Peyer's patch (tissue), 4 donors: ENCODE results near the gene RYK.

Source experiments
- CTCF ChIP-seq, 6 experiments: fragments of 450-650 bp in 4 of 6; fragments of 200-600 bp in 2 of 6; sonication (generic) in 1 of 6; IDR thresholded peaks; one replicate each; pipeline ENCODE4 v1.5.1; 2017 to 2019; ENCODE audit warnings: antibody characterized with exemption in 6 of 6, mild to moderate bottlenecking in 3 of 6, moderate library complexity in 1 of 6
- POLR2A ChIP-seq, 2 donors: fragments of 450-650 bp; IDR thresholded peaks; one replicate each; pipeline ENCODE4 v1.5.1; 2017; ENCODE audit warnings: antibody characterized with exemption in 2 of 2, mild to moderate bottlenecking in 2 of 2, moderate library complexity in 2 of 2

GRCh38 chr3:134299888-134300206 lies 49.2 kb upstream of the RYK start:
- no peak for TF ChIP-seq CTCF (IDR thresholded peaks at IDR 0.05)
- TF ChIP-seq POLR2A (IDR thresholded peaks at IDR 0.05), result no peak
